K562 treated with DMSO at 1 percent for 12 hours (cell line): ENCODE data around the gene VPS9D1. TPM values are rescaled to one million over a fixed set of nuclear protein-coding genes. Genes with fewer than 3 reads are reported as not detected.

Experiments
- total RNA-seq: library from RNA; unstranded; fragments of 300-600 nt; gene quantifications from 2 replicates; pipeline ENCODE4 v1.2.3, GENCODE V29; 2022; ENCODE audit not compliant: insufficient read depth

Gene VPS9D1
- 11.6 and 16.6 TPM in 2 replicates for total RNA-seq

GRCh38 chr16:89720813-89721545 is at the start of gene VPS9D1, which contains the start of gene ZNF276:
TSS of gene VPS9D1 (minus strand) at chr16:89720898. CDS start at chr16:89720861, 37 bp downstream.
TSS of gene ZNF276 (plus strand) at chr16:89721537. CDS start at chr16:89721641, 104 bp downstream.

GRCh38 chr16:89701425-89702406 is 19.0 kb downstream of the VPS9D1 start, which contains the start of gene SPATA2L:
TSS of gene SPATA2L (minus strand) at chr16:89701705. CDS start at chr16:89701232, 473 bp downstream.

GRCh38 chr16:89686520-89687091 is 34.1 kb downstream of the VPS9D1 start, which contains the start of gene CDK10:
TSS of gene CDK10 (plus strand) at chr16:89686689. CDS start at chr16:89686711, 22 bp downstream.

GRCh38 chr16:89657442-89658220 is 63.1 kb downstream of the VPS9D1 start, which contains the start of the genes CHMP1A and SPATA33:
TSS of gene CHMP1A (minus strand) at chr16:89657708. CDS start at chr16:89657588, 120 bp downstream.
TSS of gene SPATA33 (plus strand) at chr16:89657836. CDS start at chr16:89657912, 76 bp downstream.

Other genes with a start within 250 kb of the VPS9D1 start
- 50.3 and 133 TPM in 2 replicates for gene ANKRD11, start 230.3 kb downstream of the VPS9D1 start, total RNA-seq
- gene SPG7, start 212.5 kb downstream of the VPS9D1 start, total RNA-seq, result 39.4 and 73.6 TPM in 2 replicates
- 10,267 and 15,209 TPM in 2 replicates for gene RPL13, start 160.2 kb downstream of the VPS9D1 start, total RNA-seq
- 3.2 and 5.6 TPM in 2 replicates for gene CPNE7, start 145.1 kb downstream of the VPS9D1 start, total RNA-seq
- gene DPEP1, start 107.3 kb downstream of the VPS9D1 start, total RNA-seq, result not detected in 2 replicates
- gene CHMP1A, start 63.2 kb downstream of the VPS9D1 start, total RNA-seq, result 68.6 and 80.1 TPM in 2 replicates
- 6.8 and 13.6 TPM in 2 replicates for gene SPATA33, start 63.1 kb downstream of the VPS9D1 start, total RNA-seq
- 26.6 and 30.6 TPM in 2 replicates for gene CDK10, start 34.2 kb downstream of the VPS9D1 start, total RNA-seq
- gene SPATA2L, start 19.2 kb downstream of the VPS9D1 start, total RNA-seq, result 14.1 and 23.0 TPM in 2 replicates
- 10.0 and 23.6 TPM in 2 replicates for gene ZNF276, start 639 bp upstream of the VPS9D1 start, total RNA-seq
- gene FANCA, start 95.7 kb upstream of the VPS9D1 start, total RNA-seq, result 32.5 and 48.1 TPM in 2 replicates
- 7.4 and 11.7 TPM in 2 replicates for gene SPIRE2, start 107.6 kb upstream of the VPS9D1 start, total RNA-seq
- gene TCF25, start 152.7 kb upstream of the VPS9D1 start, total RNA-seq, result 93.5 and 123 TPM in 2 replicates
- gene MC1R, start 198.0 kb upstream of the VPS9D1 start, total RNA-seq, result 4.5 and 10.8 TPM in 2 replicates
- 16.8 and 20.2 TPM in 2 replicates for gene TUBB3, start 202.4 kb upstream of the VPS9D1 start, total RNA-seq
- gene DEF8, start 227.9 kb upstream of the VPS9D1 start, total RNA-seq, result 53.0 and 82.8 TPM in 2 replicates